HG03575 (cell line): ENCODE measurements around the gene FAH.
"Not testable (repeated sequence)": the region's sequence is repeated elsewhere in the genome, so short reads cannot be mapped to it uniquely, and the experiment has no call there.

Experiments
- ATAC-seq: cut with Tn5 transposase; IDR thresholded peaks from one replicate; pipeline ENCODE4 v1.9.1; 2021; ENCODE audit not compliant: unreplicated experiment, insufficient number of reproducible peaks, low FRiP score; ENCODE audit errors: extremely low read depth

Gene FAH

DNA sequence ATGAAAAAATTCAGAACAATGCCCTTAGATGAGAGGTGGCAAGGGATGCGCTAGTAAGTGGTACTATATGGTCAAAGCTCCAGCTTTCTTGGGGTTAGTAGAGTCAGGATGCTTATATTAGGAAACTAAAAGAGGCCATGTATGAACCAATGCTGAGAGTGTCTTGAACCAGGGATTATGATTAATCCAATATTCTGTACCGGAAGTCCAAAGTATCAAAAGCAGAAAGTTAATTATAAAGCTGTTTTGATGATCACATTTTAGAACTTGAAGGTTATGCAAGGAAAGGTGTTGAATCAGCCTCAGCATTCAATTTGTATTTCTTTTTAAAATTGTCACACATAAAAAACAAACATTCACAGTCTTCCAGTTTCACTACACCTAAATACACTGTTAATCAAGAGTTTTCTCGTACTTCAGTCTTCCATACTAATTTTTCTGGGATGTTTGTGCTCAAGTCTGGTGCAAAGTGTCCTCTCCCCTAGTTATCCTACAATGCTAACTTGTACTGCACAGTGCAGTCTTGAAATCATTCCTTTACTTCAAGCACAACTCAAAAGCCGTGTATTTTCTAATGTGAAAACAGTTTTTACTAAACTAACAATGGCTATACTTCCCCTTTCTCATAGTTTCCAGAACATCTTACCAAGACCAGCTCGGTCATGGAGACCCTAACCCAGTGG, 10.7 kb upstream of the FAH start:
- no peak for ATAC-seq

DNA sequence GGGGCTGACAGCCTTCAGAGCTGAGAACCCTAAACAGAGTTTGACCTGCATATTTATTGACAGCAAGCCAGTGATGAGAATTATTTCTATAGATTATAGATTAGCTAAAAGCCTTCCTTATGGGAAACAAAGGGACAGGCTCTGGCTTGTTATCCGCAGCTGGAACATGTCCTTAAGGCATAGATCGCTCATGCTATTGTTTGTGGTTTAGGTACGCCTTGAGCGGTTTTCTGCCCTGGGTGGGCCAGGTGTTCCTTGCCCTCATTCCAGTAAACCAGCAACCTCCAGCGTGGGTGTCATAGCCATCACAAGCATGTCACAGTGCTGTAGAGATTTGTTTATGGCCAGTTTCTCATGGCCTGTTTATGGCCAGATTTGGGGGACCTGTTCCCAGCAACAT, 10.2 kb upstream of the FAH start:
- no peak for ATAC-seq

DNA sequence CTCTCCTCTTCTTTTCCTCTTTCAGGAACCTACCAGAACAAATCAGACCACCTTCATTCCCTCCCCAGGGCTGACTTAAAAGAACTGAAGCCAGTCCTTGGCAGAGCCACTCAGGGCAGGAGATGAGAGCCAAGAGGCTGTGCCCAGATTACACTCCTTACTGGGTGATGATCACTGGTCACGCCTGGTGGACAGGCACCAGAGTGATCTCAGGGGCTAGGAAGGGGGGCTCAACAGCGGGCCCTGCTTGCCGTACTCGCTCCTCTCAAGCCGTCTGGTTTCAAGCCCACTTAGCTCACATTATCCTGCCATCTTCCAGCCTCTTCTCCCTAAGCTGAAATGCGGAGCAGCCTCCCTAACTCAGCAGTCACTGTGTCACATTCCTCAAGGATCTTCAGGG, 1.7 kb upstream of the FAH start:
- no peak for ATAC-seq

DNA sequence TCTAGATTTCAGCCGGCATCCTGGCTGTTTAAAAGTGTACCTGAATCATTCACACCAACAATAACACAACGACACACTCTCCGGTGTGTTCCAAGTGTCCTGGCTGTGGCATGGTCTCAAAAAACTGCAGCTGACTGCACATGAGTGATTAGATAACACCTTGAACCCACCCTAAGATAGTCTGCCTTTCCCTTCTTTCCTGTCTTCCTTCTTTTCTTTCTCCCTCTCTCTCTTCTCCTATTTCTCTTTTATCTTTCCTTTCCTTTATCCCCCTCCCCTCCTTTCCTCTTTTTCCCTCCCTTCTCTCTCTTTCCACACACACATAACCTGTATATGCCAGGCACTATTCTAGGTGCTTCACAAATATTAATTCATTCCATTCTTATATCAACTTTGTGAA, 1.2 kb upstream of the FAH start:
- ATAC-seq = no peak

DNA sequence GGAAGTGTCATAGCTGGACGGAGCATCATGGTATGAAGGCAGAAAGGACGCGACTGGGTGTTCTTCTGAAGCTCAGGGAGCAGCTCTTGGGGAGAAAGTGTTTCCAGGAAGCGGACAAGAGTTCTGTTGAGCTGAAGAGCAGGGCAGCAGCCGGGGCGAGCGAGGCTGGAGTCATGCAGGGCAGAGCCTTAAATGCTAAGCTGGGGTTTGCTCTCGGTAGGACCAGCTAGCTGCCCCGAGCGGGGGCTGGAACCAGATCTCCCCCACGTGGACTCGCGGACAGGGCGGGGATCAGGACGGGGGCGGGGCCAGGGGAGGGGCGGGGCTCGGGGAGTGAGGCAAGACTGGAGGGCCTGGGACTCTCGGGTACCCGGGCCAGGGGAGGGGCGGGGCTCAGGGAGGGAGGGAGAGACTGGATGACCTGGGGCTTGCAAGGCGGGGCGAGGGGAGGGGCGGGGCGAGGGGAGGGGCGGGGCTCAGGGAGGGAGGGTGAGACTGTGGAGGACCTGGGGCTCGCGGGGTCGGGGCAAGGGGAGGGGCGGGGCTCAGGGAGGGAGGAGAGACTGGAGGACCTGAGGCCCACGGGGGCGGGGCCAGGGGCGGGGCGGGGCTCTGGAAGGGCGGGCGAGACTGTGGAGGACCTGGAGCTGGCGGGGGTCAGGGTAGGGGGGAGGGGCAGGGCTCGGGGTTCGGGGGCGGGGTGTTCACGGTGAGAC, 461 bp upstream of the FAH start:
- ATAC-seq = no peak

DNA sequence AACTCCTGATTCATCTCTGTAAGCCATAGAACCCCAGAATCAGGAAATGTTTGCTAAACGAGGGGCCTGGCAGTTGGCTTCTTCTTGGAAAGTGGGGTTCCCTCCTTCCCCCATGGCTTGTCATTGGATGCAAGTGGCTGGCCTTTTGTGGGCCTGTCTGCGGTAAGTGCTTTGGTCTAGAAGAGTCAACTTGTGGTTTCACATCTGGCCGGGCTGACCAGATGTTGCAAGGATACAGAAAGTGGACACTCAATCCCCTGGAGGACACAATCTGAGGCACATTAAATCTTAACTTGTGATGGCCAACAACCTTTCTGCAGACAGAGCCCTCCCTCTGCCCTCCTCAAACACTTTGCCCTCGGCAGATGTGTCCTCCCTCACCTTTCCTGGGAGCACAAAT, 1.1 kb downstream of the FAH start:
- no peak for ATAC-seq

DNA sequence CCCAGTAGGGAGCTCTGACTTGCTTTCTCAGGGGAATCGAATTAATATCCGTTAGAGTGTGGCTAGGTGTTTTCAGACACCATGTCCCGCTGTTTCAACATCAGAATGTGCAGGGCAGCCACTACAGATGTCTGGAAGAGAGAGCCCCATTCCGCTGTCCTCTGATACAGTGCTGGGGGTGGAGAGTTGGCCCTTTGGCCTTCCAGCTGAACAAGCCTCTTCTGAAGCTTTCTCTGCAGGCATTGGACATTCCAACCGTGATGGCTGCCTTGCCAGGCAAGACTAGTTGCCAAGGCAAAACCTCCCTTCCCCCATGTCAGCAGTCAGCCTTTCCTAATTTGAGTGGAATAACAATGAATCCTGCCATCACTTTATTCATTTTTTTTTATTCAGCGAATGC, 1.5 kb downstream of the FAH start:
- no peak for ATAC-seq

DNA sequence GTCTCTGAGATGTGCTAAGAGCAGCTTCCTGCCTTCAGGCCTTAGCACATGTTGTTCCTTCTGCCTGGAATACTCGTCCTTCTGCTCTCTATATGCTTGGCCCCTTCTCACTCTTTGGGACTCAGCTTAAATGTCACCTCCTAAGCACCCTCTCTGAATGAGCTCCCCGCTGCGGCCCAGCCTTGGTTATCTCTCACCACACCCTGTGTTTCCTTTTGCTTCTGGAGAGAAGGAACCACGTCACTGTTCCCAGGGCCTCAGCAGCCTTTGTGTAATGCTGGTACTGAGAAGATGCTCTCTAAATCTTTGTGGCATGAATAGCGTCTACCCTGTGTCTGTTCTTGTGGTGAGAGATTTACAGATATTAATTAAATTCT, 2.2 kb downstream of the FAH start:
- ATAC-seq = no peak

DNA sequence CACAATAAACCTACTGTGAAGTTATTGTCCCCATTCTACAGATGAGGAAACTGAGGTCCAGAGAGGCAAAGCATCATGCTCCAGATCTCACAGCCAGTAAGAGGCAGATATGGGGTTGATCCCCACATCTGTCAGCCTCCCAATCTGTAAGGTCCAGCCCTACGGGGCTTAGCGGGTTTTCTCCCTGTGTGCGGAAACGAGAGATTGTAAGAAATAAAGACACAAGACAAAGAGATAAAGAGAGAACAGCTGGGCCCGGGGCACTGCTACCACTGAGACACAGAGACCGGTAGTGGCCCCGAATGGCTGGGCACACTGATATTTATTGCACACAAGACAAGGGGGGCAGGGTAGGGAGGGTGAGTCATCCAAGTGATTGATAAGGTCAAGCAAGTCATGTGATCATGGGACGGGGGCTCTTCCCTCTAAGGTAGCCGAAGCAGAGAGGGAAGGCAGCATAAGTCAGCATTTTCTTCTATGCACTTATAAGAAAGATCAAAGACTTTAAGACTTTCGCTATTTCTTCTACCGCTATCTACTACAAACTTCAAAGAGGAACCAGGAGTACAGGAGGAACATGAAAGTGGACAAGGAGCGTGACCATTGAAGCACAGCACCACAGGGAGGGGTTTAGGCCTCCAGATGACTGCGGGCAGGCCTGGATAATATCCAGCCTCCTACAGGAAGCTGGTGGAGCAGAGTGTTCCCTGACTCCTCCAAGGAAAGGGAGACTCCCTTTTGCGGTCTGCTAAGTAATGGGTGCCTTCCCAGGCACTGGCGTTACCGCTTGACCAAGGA, 2.8 kb downstream of the FAH start:
- ATAC-seq = not testable (repeated sequence)

DNA sequence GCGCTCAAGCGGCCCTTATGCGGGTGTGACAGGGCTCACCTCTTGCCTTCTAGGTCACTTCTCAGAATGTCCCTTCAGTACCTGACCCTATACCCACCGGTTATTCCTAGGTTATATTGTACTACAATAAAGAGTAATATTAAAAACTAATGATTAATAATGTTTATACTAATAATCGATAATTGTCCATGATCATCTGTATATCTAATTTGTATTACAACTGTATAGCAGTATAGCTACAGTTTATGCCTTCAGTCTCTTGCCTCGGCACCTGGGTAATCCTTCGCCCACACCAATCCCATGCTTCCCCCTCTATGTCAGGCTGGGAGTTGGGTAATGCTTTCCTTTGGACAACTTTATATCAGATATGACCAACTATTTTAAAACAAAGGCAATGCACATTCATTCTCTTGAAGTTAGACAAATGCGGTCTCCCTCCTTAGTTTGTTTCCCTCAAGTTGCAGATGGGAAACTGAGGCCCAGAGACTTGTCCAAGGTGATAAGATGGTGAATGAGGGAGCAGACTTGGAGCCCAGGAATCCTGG, 3.4 kb downstream of the FAH start:
- no peak for ATAC-seq

DNA sequence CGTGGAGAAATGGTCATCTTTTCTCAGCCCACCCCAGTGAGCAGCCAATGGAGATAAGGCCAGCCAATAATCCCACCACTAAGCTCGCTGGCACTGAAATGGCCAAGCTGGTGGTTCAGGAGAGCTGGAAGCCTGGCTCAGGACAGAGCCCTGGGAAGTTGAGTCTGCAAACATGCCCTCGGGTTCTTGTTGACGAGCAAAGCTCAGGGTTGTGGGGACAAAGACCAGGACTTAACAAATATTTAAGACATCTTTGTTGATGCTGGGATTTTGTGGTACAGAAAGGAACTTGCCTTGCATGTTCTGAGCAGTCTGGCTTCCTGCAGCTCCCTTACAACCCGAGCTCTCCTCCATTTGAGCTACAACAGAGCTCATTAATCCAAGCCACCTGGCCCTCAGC, 4.4 kb downstream of the FAH start:
- ATAC-seq = no peak

DNA sequence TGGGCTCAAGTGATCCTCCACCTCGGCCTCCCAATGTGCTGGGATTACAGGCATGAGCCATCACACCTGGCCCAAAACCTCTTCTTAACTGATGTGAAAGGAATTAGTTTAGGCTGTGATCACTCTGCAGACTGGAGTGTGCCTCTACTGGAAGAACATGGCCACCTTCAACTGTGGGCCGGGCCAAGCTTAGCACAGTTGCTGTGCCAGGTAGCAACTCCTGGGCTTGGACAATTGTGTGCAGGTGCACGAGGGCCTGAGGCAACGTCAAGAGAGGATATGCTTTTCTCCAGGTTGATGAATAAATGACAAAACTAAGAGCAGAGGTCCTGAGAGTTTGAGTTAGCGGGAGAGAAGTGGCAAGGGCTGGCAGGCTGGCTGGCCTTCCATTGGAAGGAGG, 6.5 kb downstream of the FAH start:
- no peak for ATAC-seq

DNA sequence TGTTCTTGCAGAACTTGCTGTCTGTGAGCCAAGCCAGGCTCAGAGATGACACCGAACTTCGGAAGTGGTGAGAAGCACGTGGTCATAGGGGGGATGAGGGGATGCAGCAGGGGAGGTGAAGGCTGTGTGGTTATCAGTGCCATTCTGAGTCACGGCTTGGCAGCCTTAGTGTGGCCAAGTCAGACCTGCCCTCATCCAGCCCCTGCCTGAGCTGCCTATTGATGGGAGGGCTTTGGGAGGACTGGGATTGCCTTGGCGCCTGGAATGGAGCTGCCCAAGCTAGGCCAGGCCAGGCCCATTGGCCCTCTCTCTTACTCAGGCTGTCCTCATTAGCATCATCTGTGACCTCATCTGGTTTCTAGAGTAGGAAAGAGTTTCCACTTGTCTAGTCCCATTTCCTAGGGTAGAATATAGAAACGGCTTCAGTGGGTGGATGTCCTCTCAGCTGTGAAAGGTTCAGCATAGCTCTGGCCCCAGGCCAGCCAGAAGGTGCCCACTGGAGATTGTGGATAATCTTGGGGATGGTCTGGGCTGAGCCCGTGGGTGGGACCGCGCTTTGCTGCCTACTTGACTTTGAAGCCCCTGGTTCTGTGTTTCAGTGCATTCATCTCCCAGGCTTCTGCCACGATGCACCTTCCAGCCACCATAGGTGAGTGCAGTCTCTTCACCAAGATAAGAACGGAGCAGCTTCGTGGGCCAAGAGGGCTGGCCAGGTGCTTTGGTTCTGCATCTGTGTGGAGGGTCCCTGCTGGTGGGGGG, 7.2 kb downstream of the FAH start:
- no peak for ATAC-seq

DNA sequence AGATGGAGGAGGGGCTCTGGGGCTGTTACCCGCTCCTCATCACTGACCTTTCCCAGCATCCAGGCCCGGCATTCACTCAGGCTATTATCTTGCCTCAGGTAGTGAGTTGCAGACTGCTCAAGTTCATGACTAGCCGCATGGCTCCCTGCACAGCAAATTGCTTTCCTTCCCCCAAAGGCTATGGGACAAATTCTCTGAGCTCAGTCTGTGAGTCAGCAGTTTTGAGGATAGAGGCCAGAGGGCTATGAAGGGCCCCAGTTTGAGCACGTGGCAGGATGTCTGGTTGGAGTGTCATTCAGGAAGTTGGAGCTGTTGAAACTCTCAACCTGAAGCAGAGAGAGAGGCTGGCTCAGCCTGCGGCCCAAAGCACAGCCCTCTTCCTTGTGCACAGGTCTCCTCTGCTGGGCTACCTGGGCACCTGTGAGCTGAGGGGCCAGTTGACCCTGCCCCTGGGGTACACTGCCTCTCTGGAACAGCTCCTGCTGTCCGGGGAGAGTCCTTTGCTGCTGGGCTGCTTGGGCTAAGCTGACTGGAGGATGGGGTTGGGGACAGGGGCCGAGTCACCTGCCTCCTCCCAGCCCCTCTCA, 7.9 kb downstream of the FAH start:
- no peak for ATAC-seq

DNA sequence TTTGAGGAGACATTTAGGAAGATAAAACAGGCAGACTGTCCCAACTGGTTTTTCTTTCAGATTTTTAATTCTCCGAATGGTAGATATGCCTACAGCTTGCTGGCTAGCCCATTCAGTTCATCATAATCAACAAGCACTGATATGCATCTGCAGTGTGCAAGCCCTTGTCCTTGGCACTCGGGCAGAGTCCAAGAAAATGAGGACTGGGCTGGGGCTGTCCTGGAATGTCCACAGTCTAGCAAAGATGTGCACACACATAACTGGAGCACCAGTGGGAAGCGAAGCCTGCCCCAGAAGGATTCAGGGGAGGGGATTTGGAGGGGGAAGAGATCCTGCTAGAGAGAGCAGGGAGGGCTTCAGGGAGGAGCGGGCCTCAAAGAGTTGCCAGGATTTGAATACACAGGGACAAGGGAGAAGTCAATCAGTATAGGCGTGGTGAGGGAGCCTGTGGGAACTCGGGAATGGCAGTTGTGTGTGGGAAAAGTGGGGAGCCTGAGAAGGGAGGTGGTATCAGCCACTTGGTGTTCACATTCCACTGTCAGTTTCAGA, 8.7 kb downstream of the FAH start:
- no peak for ATAC-seq

DNA sequence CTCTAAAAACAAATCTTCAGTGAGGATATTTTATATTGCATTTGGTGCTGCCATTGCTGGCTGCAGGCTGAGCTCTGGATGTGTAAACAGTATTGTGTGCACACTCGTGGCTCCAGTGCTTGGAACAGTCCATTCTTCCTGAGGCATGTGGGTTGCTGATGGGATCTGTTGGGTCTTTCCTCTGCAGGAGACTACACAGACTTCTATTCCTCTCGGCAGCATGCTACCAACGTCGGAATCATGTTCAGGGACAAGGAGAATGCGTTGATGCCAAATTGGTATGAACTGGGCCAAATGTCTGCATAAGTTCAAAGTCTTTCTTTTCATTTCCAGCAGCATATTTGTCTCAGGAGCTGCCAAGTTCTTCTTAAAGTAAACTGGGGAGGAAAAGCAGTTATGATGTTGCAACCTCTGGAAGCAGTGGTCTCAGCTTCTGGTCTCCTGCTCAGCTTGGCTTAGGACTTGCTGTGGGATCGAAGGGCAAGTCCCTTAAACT, 9.3 kb downstream of the FAH start:
- ATAC-seq = no peak

DNA sequence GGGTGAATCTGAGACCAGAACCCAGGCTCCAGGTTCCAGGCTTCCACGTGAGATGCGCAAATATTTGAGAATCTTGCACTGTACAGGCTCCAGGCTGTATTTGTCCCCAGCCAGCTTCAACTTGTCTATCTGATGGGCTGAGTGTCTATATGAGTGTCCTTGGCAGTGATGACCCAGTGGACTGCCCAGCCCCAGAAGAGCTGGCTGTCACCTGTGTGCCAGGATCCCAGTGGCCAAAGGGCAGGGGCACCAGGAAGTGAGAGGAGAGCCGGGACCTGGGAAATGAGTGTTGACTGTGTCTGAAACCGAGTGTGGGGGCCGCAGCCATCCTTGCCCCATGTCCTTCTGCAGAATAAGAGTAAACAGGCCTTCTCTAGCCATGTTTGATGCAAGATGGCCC, 10.4 kb downstream of the FAH start:
- ATAC-seq = no peak

DNA sequence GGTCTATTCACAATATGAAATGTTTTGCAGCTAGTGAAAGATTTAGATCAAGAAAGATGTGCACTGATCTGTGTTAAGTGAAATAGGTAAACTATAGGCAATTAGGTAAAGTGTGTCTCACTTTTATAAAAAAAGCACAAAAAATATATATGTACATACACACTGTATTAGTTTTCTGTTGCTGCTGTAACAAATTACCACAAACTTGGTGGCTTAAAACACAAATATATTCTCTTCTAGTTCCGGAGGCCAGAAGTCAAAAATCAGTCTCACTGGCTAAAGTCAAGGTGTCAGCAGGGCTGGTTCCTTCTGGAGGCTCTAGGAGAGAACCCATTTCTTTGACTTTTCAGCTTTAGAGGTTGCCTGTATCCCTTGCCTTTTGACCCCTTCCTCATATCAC, 11.1 kb downstream of the FAH start:
- no peak for ATAC-seq

DNA sequence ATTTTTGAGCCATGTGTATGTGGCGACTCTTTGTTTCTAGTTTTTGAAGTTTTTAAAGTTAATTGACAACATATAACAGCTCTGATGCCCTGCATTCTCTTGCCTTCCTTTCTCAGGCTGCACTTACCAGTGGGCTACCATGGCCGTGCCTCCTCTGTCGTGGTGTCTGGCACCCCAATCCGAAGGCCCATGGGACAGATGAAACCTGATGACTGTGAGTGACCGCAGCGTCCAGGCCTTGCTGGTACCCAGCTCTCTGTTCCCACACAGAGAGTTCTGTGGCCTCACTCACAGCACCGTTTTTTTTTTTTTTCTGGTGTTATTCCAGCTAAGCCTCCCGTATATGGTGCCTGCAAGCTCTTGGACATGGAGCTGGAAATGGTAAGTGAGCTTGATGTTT, 15.1 kb downstream of the FAH start:
- no peak for ATAC-seq
